Stimulated activated naive CD4-positive, alpha-beta T cell treated with Interleukin-2 at 50 U/mL for 16 hours (primary cell): ENCODE measurements around the gene PARVB.

Source experiments
- DNase-seq: peaks from one replicate; lab custom pipeline; 2025; lab: John Stamatoyannopoulos, UW

Gene PARVB

GRCh38 chr22:44136112-44136511 lies 112.0 kb downstream of the PARVB start:
- DNase-seq, result no peak

- no peak for DNase-seq
These were observed 112.7 kb downstream of the PARVB start for GRCh38 chr22:44136786-44137185.

- DNase-seq, result no peak
These were observed 113.3 kb downstream of the PARVB start for GRCh38 chr22:44137415-44137814.

- DNase-seq, result no peak
These were observed 115.7 kb downstream of the PARVB start for GRCh38 chr22:44139773-44140172.

- DNase-seq, result no peak
These were observed 118.5 kb downstream of the PARVB start for GRCh38 chr22:44142421-44143104.

- DNase-seq, result no peak
These were observed 119.0 kb downstream of the PARVB start for GRCh38 chr22:44143105-44143474.

- DNase-seq, result no peak
These were observed 119.5 kb downstream of the PARVB start for GRCh38 chr22:44143579-44143978.

- DNase-seq, result no peak
These were observed 120.0 kb downstream of the PARVB start for GRCh38 chr22:44144046-44144569.

- DNase-seq, result no peak
These were observed 121.4 kb downstream of the PARVB start for GRCh38 chr22:44145544-44145943.

- no peak for DNase-seq
These were observed 122.2 kb downstream of the PARVB start for GRCh38 chr22:44146088-44146861.

- no peak for DNase-seq
These were observed 123.0 kb downstream of the PARVB start for GRCh38 chr22:44147008-44147645.

GRCh38 chr22:44147821-44148574 lies 123.9 kb downstream of the PARVB start:
- no peak for DNase-seq

- DNase-seq, result no peak
These were observed 127.6 kb downstream of the PARVB start for GRCh38 chr22:44151676-44152075.

GRCh38 chr22:44153710-44154109 lies 129.6 kb downstream of the PARVB start:
- no peak for DNase-seq

GRCh38 chr22:44154436-44154942 lies 130.4 kb downstream of the PARVB start:
- no peak for DNase-seq

- DNase-seq, result no peak
These were observed 131.0 kb downstream of the PARVB start for GRCh38 chr22:44155115-44155514.

- DNase-seq, result no peak
These were observed 134.0 kb downstream of the PARVB start for GRCh38 chr22:44157916-44158618.

GRCh38 chr22:44158816-44159215 lies 134.7 kb downstream of the PARVB start:
- no peak for DNase-seq

- DNase-seq, result no peak
These were observed 135.1 kb downstream of the PARVB start for GRCh38 chr22:44159221-44159620.

- no peak for DNase-seq
These were observed 135.7 kb downstream of the PARVB start for GRCh38 chr22:44159811-44160210.

- no peak for DNase-seq
These were observed 136.3 kb downstream of the PARVB start for GRCh38 chr22:44160421-44160820.
